Raji (cell line): Measurements from ENCODE around the gene ACSL5.

Experiments
- POLR2A ChIP-seq: IDR thresholded peaks from 2 replicates; pipeline ENCODE4 v1.6.1; 2011; ENCODE audit warnings: low read depth, low read length, control low read depth; ENCODE audit not compliant: insufficient read depth

The ACSL5 gene

DNA sequence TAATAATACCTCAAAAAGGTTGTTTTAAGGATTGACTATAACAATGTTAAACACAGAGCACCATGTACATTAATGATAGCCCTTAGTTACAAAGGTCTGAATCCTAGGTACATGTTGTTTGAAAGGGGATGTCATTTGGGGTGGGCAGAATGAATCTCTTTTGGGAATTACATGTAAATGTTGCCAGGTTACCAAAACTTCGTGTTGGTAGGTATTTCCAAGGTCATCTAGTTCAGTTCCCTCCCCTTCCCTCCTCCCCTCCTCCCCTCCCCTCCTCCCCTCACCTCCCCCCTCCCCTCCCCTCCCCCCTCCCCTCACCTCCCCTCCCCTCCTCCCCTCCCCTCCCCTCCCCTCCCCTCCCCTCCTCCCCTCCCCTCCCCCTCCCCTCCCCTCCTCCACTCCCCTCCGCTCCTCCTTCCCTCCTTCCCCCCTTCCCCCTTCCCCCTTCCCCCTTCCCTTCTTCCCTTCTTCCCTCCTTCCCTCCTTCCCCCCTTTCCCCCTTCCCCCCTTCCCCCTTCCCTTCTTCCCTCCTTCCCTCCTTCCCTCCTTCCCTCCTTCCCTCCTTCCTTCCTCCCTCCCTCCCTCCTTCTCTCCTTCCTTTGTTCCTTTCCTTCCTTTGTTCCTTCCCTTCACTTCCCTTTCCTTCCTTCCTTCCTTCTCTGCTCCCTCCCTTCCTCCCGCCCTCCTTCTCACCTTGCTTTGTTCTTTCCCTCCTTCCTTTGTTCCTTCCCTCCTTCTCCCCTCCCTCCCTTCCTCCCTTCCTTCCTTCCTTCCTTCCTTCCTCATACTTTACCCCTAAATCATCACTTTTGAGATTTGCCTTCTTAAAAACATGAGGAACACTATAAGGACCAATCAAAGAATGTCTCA lies 81.2 kb downstream of the ACSL5 start:
- TF ChIP-seq POLR2A: no peak

DNA sequence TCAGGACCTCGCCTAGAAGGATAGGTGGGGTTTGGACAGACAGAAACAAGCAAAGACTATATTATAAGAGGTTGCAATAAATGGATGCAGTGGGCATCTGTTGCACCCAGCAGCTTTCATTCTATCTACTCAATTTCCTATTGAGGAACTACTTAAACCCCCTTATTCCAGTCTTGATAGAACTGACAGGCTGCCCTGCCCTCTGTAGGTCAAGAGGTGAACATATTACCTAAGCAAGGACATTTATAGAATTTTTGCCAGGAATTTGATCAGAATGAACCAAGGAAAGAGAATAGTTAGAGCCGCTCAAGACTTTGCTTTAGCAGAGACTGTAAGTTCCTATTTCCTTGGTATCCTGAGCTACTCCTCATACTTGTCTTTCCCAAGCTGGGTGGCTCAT lies 82.6 kb downstream of the ACSL5 start:
- no peak for TF ChIP-seq POLR2A

DNA sequence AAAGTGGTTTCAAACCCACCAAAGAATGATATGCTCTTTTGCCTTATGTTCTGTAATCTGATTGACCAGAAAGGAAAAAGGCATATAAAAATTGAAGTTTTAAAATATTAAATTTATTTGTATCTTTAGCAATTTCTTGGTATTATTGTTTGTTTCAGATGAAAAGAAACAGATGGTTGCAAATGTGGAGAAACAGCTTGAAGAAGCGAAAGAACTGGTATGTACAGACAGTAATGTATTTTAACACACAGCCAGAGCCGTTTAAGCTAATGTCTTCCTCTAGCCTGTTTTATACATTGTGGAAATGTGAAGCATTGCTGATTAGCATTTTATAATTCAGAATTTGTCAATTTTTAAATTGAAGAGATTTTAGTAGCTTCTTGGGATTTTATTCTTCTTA lies 86.5 kb downstream of the ACSL5 start:
- TF ChIP-seq POLR2A: no peak

DNA sequence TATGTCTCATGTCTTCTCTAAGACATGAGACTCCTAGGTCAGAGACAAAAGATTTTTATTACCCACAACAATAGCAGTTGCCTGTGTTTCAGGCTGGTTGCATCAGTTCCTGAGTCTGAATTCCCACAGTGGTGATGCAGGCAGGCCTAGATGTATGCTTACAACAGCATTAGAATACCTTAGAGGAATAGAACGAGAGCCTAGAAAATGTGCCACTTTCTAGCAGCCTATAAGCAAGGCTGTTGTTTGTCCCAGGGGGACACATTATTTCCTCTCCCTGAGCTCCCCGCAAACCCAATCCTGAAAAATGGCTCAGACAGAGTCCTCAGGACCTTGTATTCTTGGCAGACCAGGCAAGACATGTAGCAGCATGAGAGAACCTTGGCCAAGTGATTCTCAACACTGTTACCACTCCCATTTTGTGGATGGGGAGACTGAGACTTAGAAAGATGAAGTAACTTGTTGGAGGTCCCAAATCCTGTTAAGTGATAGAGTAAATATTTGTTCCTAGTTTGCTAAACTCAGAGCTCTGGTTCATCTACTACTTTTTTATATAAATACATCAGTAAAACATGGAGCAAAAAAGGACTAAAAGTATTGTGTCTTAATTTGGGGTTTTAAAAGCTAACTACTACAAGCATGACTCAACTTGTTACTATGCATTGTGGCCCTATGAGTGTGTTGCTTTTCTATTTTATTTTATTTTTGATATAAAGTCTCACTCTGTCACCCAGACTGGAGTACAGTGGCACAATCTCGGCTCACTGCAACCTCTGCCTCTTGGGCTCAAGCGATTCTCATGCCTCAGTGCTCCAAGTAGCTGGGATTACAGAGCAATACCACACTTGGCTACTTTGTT lies 87.3 kb downstream of the ACSL5 start:
- no peak for TF ChIP-seq POLR2A

DNA sequence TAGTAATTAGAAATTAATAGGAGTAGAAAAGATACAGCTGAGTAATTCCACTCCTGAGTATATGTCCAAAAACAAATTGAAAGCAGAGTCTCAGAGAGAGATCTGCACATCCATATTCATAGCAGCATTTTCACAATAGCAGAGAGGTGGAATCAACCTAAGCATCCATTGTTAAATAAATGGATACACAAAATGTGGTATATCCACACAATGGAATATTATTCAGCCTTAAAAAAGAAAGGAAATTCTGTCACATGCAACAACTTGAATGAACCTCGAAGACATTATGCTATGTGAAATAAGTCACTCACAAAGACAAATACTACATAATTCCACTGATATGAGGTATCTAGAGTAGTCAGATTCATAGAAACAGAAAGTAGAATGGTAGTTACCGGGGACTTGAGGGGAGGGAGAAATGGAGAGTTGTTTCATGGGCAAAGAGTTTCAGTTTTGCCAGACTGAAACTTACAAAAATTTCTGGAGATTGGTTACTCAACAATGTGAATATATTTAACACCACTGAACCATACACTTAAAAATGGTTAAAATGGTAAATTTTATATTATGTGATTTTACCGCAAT lies 91.5 kb downstream of the ACSL5 start:
- no peak for TF ChIP-seq POLR2A

DNA sequence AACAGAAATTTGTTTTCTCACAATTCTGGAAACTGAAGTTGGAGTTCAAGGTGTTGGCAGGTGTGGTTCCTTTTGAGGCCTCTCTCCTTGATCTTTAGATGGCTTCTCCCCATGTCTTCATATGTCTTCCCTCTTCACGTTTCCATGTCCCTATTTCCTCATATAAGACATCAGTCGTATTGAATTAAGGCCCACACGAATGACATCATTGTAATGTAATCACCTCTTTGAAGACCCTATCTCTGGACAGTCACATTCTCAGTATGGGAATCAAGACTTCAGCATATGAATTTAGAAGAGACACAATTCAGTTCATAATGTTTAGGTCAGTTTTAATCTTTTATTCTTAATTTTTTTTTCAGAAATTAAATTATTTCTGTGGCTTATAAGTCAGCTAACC lies 92.9 kb downstream of the ACSL5 start:
- no peak for TF ChIP-seq POLR2A

DNA sequence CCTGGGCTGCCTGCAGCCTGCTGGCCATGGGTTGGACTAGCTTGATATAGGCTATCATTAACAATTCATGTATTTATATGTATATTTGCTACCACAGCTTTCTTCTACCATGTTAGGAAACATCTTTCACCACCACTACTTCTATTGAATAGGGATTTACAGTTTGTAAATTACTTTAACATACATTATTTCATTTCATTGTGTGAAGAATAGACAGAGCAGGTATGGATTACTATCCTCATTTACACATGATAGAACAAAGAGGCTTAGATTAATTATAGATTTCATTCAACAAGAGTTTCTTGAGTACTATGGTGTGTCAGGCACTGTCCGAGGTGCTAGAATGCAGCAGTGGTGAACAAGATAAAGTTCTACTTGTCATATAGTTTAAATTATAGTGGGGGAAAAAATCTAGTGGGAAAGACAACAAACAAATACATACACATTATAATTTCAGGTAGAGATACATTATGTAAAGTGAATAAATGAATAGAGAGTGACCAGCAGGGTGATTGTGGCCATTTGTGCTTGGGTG lies 93.7 kb downstream of the ACSL5 start:
- no peak for TF ChIP-seq POLR2A

DNA sequence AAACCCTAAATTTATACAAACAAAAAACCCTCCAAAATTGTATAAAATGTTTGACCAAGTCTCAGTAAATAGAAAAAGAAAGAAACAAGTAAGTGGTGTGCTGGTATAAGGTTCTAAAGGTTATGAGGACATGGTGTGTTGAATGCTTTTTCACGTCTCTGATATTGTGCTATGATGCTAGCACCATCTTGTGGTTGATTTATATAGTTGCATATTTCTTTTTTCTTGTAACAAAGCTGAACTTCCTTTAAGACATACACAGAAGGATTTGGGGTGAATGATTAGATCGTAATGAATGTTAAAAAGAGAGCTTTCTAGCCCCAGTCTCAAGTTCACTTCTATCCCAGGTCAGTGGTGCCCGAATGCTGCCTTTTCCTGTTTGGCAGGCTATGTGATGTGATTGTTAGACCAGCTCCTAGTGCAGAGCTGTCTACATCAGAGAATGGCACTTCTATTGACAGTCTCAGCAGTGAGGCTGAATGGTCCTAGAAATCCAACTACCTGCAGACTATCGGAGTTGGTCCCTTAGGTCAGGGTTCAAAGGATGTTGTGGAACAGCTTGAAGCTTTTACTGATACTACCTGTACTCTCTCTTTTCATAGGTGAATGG lies 98.1 kb downstream of the ACSL5 start:
- no peak for TF ChIP-seq POLR2A

DNA sequence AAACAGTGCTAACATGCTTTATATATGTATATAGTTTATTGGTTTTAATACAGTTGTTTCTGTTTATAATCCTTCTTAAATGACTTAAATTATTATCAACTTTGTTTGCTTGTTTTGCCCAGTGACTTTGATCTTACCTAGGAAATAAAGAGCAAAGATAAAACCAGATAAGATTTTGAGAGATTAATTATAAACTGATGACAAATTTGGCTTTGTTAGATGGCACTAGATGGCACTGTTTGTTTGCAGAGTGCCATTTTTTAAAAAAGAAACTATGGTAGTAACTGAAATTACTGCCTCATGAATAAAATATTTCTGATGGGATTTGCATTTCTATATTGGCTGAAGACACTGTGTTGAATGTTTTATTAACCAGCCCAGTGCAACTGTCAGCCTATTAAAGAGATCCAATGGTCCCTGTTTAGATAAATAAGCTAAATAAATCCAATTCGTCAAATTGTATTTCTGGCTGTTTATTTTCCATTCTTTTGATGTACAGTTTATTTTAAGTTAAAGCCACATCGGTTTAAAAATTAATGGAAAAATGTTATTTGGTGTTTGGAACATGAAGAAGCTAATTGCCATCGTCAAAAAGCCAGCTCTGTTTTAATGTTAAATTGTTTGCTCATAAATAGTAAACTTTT lies 101.8 kb downstream of the ACSL5 start:
- TF ChIP-seq POLR2A: no peak
